A549 (cell line): ENCODE data around the gene BRD3OS. TPM values are rescaled to one million over a fixed set of nuclear protein-coding genes. Genes with fewer than 3 reads are reported as not detected.

Experiments
- ATAC-seq, 2 experiments: fragments of 200-7000 bp in 1 of 2; fragments of >200 bp in 1 of 2; cut with Nextera tagmentation in 1 of 2; cut with Tn5 transposase in 1 of 2; 3 replicates each; pipeline versions ENCODE4 v1.8.0 to v1.9.1; 2018 to 2020; ENCODE audit warnings: mild to moderate bottlenecking in 1 of 2, moderate library complexity in 1 of 2
- CTCF ChIA-PET: fragments of 300-600 bp; sonication (Branson Sonifier 250); formaldehyde crosslinking; extraction: SDS; loops from one replicate; lab custom pipeline; 2021; ENCODE audit warnings: antibody characterized with exemption, inconsistent platforms; lab: Yijun Ruan, JAX
- POLR2A ChIA-PET: fragments of 350-600 bp; formaldehyde crosslinking; extraction: SDS; loops from one replicate; lab custom pipeline; 2021; ENCODE audit warnings: antibody characterized with exemption, inconsistent platforms; lab: Yijun Ruan, JAX
- DNase-seq, 2 experiments: peaks; one replicate each; pipeline versions ENCODE4 v3.0.0 to v3.0.0-alpha.2; 2011 to 2016; ENCODE audit warnings: low read depth in 1 of 2, low spot score in 1 of 2
- FAIRE-seq: peaks from 2 replicates; lab custom pipeline; 2011; peaks lifted over from hg19 to GRCh38; lab: Jason Lieb, UNC
- H3K27ac ChIP-seq, 2 experiments: fragments of >200 bp; sonication (Bioruptor Twin); formaldehyde crosslinking; 3 replicates each; pipeline ENCODE4 v1.5.1; 2016 to 2017
- H3K4me1 ChIP-seq: fragments of >200 bp; sonication (Bioruptor Twin); formaldehyde crosslinking; 3 replicates; pipeline ENCODE4 v1.6.1; 2016
- H3K4me2 ChIP-seq: fragments of >200 bp; sonication (Bioruptor Twin); formaldehyde crosslinking; 3 replicates; pipeline ENCODE4 v1.6.1; 2016
- H3K4me3 ChIP-seq: fragments of >200 bp; sonication (Bioruptor Twin); formaldehyde crosslinking; 3 replicates; pipeline ENCODE4 v1.5.1; 2016
- H3K9me3 ChIP-seq: fragments of >200 bp; sonication (Bioruptor Twin); formaldehyde crosslinking; 3 replicates; pipeline ENCODE4 v1.6.1; 2016
- BHLHE40 ChIP-seq: IDR thresholded peaks from 2 replicates; pipeline ENCODE4 v1.6.1; 2012; ENCODE audit warnings: low read depth, low read length, inconsistent platforms
- CBX8 ChIP-seq: fragments of 200-600 bp; sonication (generic); IDR thresholded peaks from 2 replicates; pipeline ENCODE4 v1.6.1; 2016
- CHD2 ChIP-seq: fragments of 150-350 bp; IDR thresholded peaks from 2 replicates; pipeline ENCODE4 v1.6.1; 2014; ENCODE audit warnings: low read length; ENCODE audit not compliant: partially characterized antibody
- E2F6 ChIP-seq: IDR thresholded peaks from 2 replicates; pipeline ENCODE4 v1.6.1; 2012; ENCODE audit warnings: low read depth, borderline replicate concordance
- EHF ChIP-seq: fragments of 250-450 bp; sonication (Bioruptor Pico); IDR thresholded peaks from 2 replicates; pipeline ENCODE4 v1.5.0; 2020; ENCODE audit warnings: mild to moderate bottlenecking
- ELK1 ChIP-seq: fragments of 150-350 bp; IDR thresholded peaks from 2 replicates; pipeline ENCODE4 v1.6.1; 2014; ENCODE audit warnings: low read depth, mild to moderate bottlenecking, low read length
- EP300 ChIP-seq, 2 experiments: fragments of >200 bp; sonication (Bioruptor Twin); formaldehyde crosslinking; IDR thresholded peaks; 2 replicates in 1 of 2; 3 replicates in 1 of 2; pipeline ENCODE4 v1.6.1; 2016 to 2017
- FOSL2 ChIP-seq, 2 experiments: fragments of 450-650 bp in 1 of 2; fragments of >200 bp in 1 of 2; sonication (Bioruptor Twin) in 1 of 2; formaldehyde crosslinking; IDR thresholded peaks; 2 replicates each; pipeline versions ENCODE4 v1.5.0 to v1.6.1; 2016 to 2020; ENCODE audit warnings: mild to moderate bottlenecking in 1 of 2, moderate library complexity in 1 of 2
- HOXA7 ChIP-seq: fragments of 250-450 bp; sonication (Bioruptor Pico); IDR thresholded peaks from 2 replicates; pipeline ENCODE4 v1.5.0; 2020; ENCODE audit warnings: mild to moderate bottlenecking, moderate library complexity
- JUN ChIP-seq, 2 experiments: fragments of >200 bp; sonication (Bioruptor Twin); formaldehyde crosslinking; IDR thresholded peaks; 2 replicates in 1 of 2; 3 replicates in 1 of 2; pipeline ENCODE4 v1.6.1; 2016 to 2017
- KDM1A ChIP-seq: fragments of 200-600 bp; sonication (generic); IDR thresholded peaks from 2 replicates; pipeline ENCODE4 v1.6.1; 2016; ENCODE audit warnings: low read depth, mild to moderate bottlenecking
- KDM5A ChIP-seq: fragments of 200-600 bp; sonication (generic); IDR thresholded peaks from 2 replicates; pipeline ENCODE4 v1.6.1; 2016; ENCODE audit warnings: antibody characterized with exemption, mild to moderate bottlenecking
- MAFK ChIP-seq: fragments of 450-650 bp; IDR thresholded peaks from 2 replicates; pipeline ENCODE4 v1.6.1; 2014; ENCODE audit not compliant: partially characterized antibody
- MAZ ChIP-seq: fragments of 150-350 bp; IDR thresholded peaks from 2 replicates; pipeline ENCODE4 v1.6.1; 2014; ENCODE audit warnings: antibody characterized with exemption, low read depth, low read length, borderline replicate concordance
- MYC ChIP-seq: IDR thresholded peaks from 2 replicates; pipeline ENCODE4 v1.6.1; 2012; ENCODE audit warnings: mild to moderate bottlenecking, inconsistent platforms, low read length, improper control_type of control experiment, borderline replicate concordance
- NFE2L2 ChIP-seq: fragments of 150-350 bp; conservative IDR thresholded peaks from 2 replicates; pipeline ENCODE4 v1.6.1; 2014; ENCODE audit warnings: low read length
- NR3C1 ChIP-seq: fragments of >200 bp; sonication (Bioruptor Twin); formaldehyde crosslinking; IDR thresholded peaks from 3 replicates; pipeline ENCODE4 v1.6.1; 2017
- RFX5 ChIP-seq: fragments of 450-650 bp; IDR thresholded peaks from 2 replicates; pipeline ENCODE4 v1.7.1; 2014; ENCODE audit warnings: antibody characterized with exemption, mild to moderate bottlenecking, moderate library complexity
- SREBF2 ChIP-seq: fragments of 450-650 bp; IDR thresholded peaks from 2 replicates; pipeline ENCODE4 v1.6.1; 2014; ENCODE audit warnings: mild to moderate bottlenecking, moderate library complexity
- ZNF302 ChIP-seq: fragments of 250-450 bp; sonication (Bioruptor Pico); IDR thresholded peaks from 2 replicates; pipeline ENCODE4 v1.9.0; 2021; ENCODE audit warnings: inconsistent platforms, mild to moderate bottlenecking, moderate library complexity
- WGBS: methylation state at CpG from one replicate; pipeline ENCODE4 v1.1.6; 2017; ENCODE audit errors: missing lambda C conversion rate; 5-methylcytosine and 5-hydroxymethylcytosine counted together
- polyA plus RNA-seq, 4 experiments: library from polyadenylated mRNA; depleted of rRNA in 3 of 4; stranded (reverse); fragments of >200 nt; fragmentation: RNase III in 1 of 4; extraction: RNeasy Plus Mini Kit Qiagen cat#74134 plus additional on column Dnase treatment in 1 of 4; gene quantifications; 2 replicates in 3 of 4; 3 replicates in 1 of 4; pipeline ENCODE4 v1.2.3, GENCODE V29; 2011 to 2017

The BRD3OS gene
- polyA plus RNA-seq, 2 of the 4 experiments (the other 2 are of a cell fraction), result 10.4 to 10.8 TPM

GRCh38 chr9:134041649-134041962, 16.3 kb downstream of the BRD3OS start (continued):
- TF ChIP-seq NR3C1 (no peak), BHLHE40 (no peak), JUN (IDR thresholded peaks at IDR 0.05) (no peak), RFX5 (no peak), NFE2L2 (no peak), ELK1 (no peak), ZNF302 (CRISPR knock-in tag) (no peak)

GRCh38 chr9:134043531-134043988, 18.3 kb downstream of the BRD3OS start:
- ChIA-PET POLR2A (no interaction called here), CTCF (interaction anchor here (0.8 to 1.4 kb wide), 2 partner anchors 11 to 18 kb away, joined by 3 read pairs; no protein-coding TSS in a partner anchor)
- ATAC-seq (no peak), FAIRE-seq (no peak), DNase-seq (no peak)
- TF ChIP-seq ELK1 (no peak), MAFK (peak; percentile 28)
- WGBS, result 77% methylated on average over 11 of the region's 11 CpGs
- Histone ChIP-seq H3K4me3 (no peak overlapping the region), H3K4me1 (no peaks in the 10 kb centered on the region), H3K4me2 (no peak overlapping the region), H3K27ac (no peak overlapping the region), H3K9me3 (no peaks in the 10 kb centered on the region)

- ChIA-PET CTCF (interaction anchor here (1.1 to 2.6 kb wide), 3 partner anchors 11 to 50 kb away, joined by 3 to 12 read pairs (median 4); no protein-coding TSS in a partner anchor), POLR2A (no interaction called here)
- no peak overlapping the region for H3K4me3 ChIP-seq
- TF ChIP-seq CHD2 (no peak), EHF (CRISPR knock-in tag) (no peak)
- 83% methylated on average over 12 of the region's 12 CpGs for WGBS
- no peak for FAIRE-seq
- no peaks in the 10 kb centered on the region for H3K9me3 ChIP-seq
- no peak for DNase-seq
- no peaks in the 10 kb centered on the region for H3K4me1 ChIP-seq
- ATAC-seq, result no peak
- H3K27ac ChIP-seq, result no peak overlapping the region
- H3K4me2 ChIP-seq, result no peak overlapping the region
Observed at GRCh38 chr9:134044944-134045343, 19.7 kb downstream of the BRD3OS start.

- Histone ChIP-seq H3K9me3 (no peaks in the 10 kb centered on the region), H3K4me2 (no peak overlapping the region)
- WGBS, result 84% methylated on average over 20 of the region's 26 CpGs
- CTCF ChIA-PET, result interaction anchor here (0.7 to 2.6 kb wide), 5 partner anchors 17 to 264 kb away, joined by 3 to 12 read pairs (median 3); no protein-coding TSS in a partner anchor
- ATAC-seq (no peak), DNase-seq (no peak), FAIRE-seq (no peak)
- TF ChIP-seq KDM1A (no peak), CBX8 (no peak), KDM5A (no peak), EP300 (IDR thresholded peaks at IDR 0.05) (no peak), FOSL2 (IDR thresholded peaks at IDR 0.05) (no peak), FOSL2 (CRISPR knock-in tag; IDR thresholded peaks at IDR 0.05) (no peak), HOXA7 (CRISPR knock-in tag) (no peak), MAZ (no peak), MYC (no peak), SREBF2 (no peak), E2F6 (no peak)
- TF ChIP-seq, all 56 proteins: peak for 0
- Histone ChIP-seq H3K4me1 (no peaks in the 10 kb centered on the region), H3K27ac (no peak overlapping the region), H3K4me3 (no peak overlapping the region)
- POLR2A ChIA-PET, result no interaction called here
Observed at GRCh38 chr9:134045841-134046544, 20.7 kb downstream of the BRD3OS start.
